Measurements from ENCODE around the gene MINDY4. TPM values are rescaled to one million over a fixed set of nuclear protein-coding genes. Genes with fewer than 3 reads are reported as not detected.

The MINDY4 gene
- total RNA-seq, 1 experiment from 2014 or later: 3.0 TPM

DNA sequence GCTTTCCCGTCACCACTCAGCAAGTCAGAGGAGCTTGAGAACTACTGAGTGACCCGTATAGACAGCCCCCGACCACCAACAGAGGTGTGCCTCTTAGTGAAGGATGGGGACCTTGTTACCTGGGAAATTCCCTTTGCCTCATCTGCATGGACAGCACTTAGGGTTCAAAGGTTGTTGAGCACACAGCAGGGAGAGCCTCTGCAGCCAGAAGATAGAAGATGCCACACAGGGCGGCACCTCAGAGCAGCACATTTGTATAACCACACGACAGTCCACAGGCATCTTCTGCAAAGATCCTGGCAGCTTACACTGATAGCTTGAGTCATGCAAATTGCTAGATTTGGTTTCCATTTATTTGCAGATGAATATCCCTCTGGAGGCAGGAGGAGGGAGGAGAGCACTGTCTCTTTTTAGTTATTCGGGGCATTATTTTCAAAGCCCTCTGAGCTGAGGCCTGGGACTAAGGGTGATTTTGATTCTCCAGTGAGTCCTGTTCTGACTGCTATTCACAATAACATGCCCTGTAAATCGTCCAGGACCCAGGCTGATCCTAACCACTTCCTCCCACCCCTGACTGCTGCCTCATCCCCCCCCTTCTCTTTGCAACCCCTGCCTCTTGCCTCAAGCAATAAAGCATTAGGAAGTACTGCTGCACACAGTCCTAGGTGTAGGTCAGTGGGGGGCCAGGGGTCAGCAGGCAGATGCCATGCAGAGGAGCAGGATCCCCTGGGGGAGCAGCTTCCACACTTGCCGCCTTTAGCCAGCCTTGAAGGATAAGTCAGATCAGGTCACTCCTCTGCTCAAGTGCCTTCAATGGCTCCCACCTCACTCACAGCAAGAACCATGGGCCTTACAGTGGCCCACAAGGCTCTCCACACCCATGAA, 43.9 kb upstream of the MINDY4 start:
- H3K27me3 ChIP-seq (ENCODE audit: low read length): peaks cover 59% of the 10 kb centered on the region
- DNase-seq (peak; percentile 32), ATAC-seq (peak; percentile 70)
- TF ChIP-seq EZH2phosphoT487 (IDR thresholded peaks at IDR 0.05; ENCODE audit: borderline replicate concordance, low read length): no peak
- TF ChIP-seq, protein P1, sequence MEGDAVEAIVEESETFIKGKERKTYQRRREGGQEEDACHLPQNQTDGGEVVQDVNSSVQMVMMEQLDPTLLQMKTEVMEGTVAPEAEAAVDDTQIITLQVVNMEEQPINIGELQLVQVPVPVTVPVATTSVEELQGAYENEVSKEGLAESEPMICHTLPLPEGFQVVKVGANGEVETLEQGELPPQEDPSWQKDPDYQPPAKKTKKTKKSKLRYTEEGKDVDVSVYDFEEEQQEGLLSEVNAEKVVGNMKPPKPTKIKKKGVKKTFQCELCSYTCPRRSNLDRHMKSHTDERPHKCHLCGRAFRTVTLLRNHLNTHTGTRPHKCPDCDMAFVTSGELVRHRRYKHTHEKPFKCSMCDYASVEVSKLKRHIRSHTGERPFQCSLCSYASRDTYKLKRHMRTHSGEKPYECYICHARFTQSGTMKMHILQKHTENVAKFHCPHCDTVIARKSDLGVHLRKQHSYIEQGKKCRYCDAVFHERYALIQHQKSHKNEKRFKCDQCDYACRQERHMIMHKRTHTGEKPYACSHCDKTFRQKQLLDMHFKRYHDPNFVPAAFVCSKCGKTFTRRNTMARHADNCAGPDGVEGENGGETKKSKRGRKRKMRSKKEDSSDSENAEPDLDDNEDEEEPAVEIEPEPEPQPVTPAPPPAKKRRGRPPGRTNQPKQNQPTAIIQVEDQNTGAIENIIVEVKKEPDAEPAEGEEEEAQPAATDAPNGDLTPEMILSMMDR (conservative IDR thresholded peaks at IDR 0.05; ENCODE audit: low read depth, low read length): no peak
- no peak for TF ChIP-seq EZH2 (IDR thresholded peaks at IDR 0.05; ENCODE audit: low read length, unreplicated experiment)
- intact Hi-C loops (cut with micrococcal nuclease): no loop called here
- no peak overlapping the region for H3K4me3 ChIP-seq (ENCODE audit: low read length)
- BruUV-seq (replicated peaks): no TSS peak
- no peaks in the 10 kb centered on the region for H3K79me2 ChIP-seq (ENCODE audit: low read length)
- no peaks in the 10 kb centered on the region for H3K9me2 ChIP-seq (replicated peaks; ENCODE audit: low read length)
- 0 out of 2 replicates have a peak, but pooled peaks cover 8% of the 10 kb centered on the region for H3K4me1 ChIP-seq (ENCODE audit: insufficient read depth, low read length)
- H3F3A ChIP-seq (ENCODE audit: low read length, unreplicated experiment): no peaks in the 10 kb centered on the region
- H3K36me3 ChIP-seq (ENCODE audit: low read depth, low read length): no peaks in the 10 kb centered on the region
- no peak overlapping the region for H2AFZ ChIP-seq (ENCODE audit: low read length)
- ChIA-PET POLR2A (ENCODE audit: unreplicated experiment) (no interaction called here), CTCF (no interaction called here)
- no peak overlapping the region for H3K27ac ChIP-seq (ENCODE audit: low read length)
- no peak overlapping the region for H3K9ac ChIP-seq (ENCODE audit: low read length)
- no peak overlapping the region for H3K4me2 ChIP-seq (ENCODE audit: low read length)
- no peaks in the 10 kb centered on the region for H4K20me1 ChIP-seq (ENCODE audit: low read length)
- H3K9me3 ChIP-seq (ENCODE audit: low read length): no peaks in the 10 kb centered on the region

DNA sequence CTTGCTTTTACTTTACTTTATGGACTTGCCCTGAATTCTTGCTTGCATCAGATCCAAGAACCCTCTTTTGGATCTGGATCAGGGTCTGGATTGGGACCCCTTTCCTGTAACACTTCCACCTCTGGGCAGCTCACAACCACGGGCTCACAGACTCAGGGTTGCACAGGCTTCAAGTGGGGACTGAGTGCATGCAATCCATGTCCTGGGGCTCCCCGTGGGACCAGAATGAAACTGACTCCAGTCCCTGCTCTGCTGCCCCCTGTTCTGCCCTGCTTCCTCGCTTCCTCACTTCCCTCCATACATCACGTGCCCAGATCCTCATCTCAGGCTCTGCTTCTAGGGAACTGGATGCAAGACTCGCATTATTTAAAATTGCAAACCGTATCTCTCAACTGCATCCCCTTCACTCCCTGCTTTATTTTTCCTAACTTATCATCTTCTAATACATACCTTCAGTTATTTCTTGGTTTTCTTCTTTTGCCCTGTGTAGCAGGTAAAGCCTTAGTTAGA, 42.6 kb upstream of the MINDY4 start:
- H3K27ac ChIP-seq (ENCODE audit: low read length): no peak overlapping the region
- no peak overlapping the region for H3K4me3 ChIP-seq (ENCODE audit: low read length)
- H3K9me3 ChIP-seq (ENCODE audit: low read length): no peaks in the 10 kb centered on the region
- BruUV-seq (replicated peaks): no TSS peak
- no peak for TF ChIP-seq EZH2phosphoT487 (IDR thresholded peaks at IDR 0.05; ENCODE audit: borderline replicate concordance, low read length)
- TF ChIP-seq EZH2 (IDR thresholded peaks at IDR 0.05; ENCODE audit: low read length, unreplicated experiment): no peak
- TF ChIP-seq, protein P1 (conservative IDR thresholded peaks at IDR 0.05; ENCODE audit: low read depth, low read length): no peak
- H3K9ac ChIP-seq (ENCODE audit: low read length): no peak overlapping the region
- 0 out of 2 replicates have a peak, but pooled peaks cover 8% of the 10 kb centered on the region for H3K4me1 ChIP-seq (ENCODE audit: insufficient read depth, low read length)
- POLR2A ChIA-PET (ENCODE audit: unreplicated experiment): no interaction called here
- no peak overlapping the region for H3K4me2 ChIP-seq (ENCODE audit: low read length)
- no peaks in the 10 kb centered on the region for H3K9me2 ChIP-seq (replicated peaks; ENCODE audit: low read length)
- no peak for DNase-seq
- intact Hi-C loops (cut with micrococcal nuclease): no loop called here
- peaks cover 45% of the 10 kb centered on the region for H3K27me3 ChIP-seq (ENCODE audit: low read length)
- H3K79me2 ChIP-seq (ENCODE audit: low read length): no peaks in the 10 kb centered on the region
- H3F3A ChIP-seq (ENCODE audit: low read length, unreplicated experiment): no peaks in the 10 kb centered on the region
- CTCF ChIA-PET: no interaction called here
- H4K20me1 ChIP-seq (ENCODE audit: low read length): no peaks in the 10 kb centered on the region
- no peak overlapping the region for H2AFZ ChIP-seq (ENCODE audit: low read length)
- ATAC-seq: no peak
- no peaks in the 10 kb centered on the region for H3K36me3 ChIP-seq (ENCODE audit: low read depth, low read length)

DNA sequence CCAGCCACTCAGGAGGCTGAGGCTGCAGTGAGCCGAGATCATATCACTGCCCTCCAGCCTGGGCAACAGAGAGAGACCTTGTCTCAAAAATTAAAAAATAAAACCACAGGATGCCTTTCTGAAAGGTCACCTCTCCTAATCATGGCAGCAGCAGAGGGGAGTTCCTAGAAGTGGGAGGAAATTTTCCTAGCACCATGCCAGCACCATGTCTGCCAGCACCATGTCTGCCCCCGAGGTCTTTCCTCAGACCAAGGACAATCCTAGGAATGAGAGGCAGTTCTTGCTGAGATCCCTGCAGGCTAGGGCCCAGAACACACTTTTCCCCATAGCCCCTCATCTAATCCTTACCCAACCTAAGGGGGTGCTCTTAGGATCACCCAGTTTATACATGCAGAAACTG, 41.6 kb upstream of the MINDY4 start:
- Histone ChIP-seq H3K9ac (ENCODE audit: low read length) (no peak overlapping the region), H3K9me3 (ENCODE audit: low read length) (no peaks in the 10 kb centered on the region), H3K27me3 (ENCODE audit: low read length) (peaks cover 39% of the 10 kb centered on the region), H3K36me3 (ENCODE audit: low read depth, low read length) (no peaks in the 10 kb centered on the region), H3F3A (ENCODE audit: low read length, unreplicated experiment) (no peaks in the 10 kb centered on the region), H3K4me2 (ENCODE audit: low read length) (no peak overlapping the region), H3K9me2 (replicated peaks; ENCODE audit: low read length) (no peaks in the 10 kb centered on the region), H4K20me1 (ENCODE audit: low read length) (no peaks in the 10 kb centered on the region), H3K4me1 (ENCODE audit: insufficient read depth, low read length) (0 out of 2 replicates have a peak, but pooled peaks cover 8% of the 10 kb centered on the region), H3K79me2 (ENCODE audit: low read length) (no peaks in the 10 kb centered on the region), H3K27ac (ENCODE audit: low read length) (no peak overlapping the region), H3K4me3 (ENCODE audit: low read length) (no peak overlapping the region), H2AFZ (ENCODE audit: low read length) (no peak overlapping the region)
- TF ChIP-seq, protein P1 (conservative IDR thresholded peaks at IDR 0.05; ENCODE audit: low read depth, low read length): no peak
- TF ChIP-seq EZH2 (IDR thresholded peaks at IDR 0.05; ENCODE audit: low read length, unreplicated experiment) (no peak), EZH2phosphoT487 (IDR thresholded peaks at IDR 0.05; ENCODE audit: borderline replicate concordance, low read length) (no peak)
- ChIA-PET CTCF (no interaction called here), POLR2A (ENCODE audit: unreplicated experiment) (no interaction called here)
- ATAC-seq (no peak), DNase-seq (no peak)
- intact Hi-C loops (cut with micrococcal nuclease): no loop called here
- no TSS peak for BruUV-seq (replicated peaks)

Data from PC-3 (cell line).